ENCODE measurements around the gene KY.

The KY gene

GRCh38 chr3:134618478-134619300 is 32.1 kb downstream of the KY start:
- DNase-seq, result no peak

- DNase-seq, result no peak
Measured at GRCh38 chr3:134617608-134618477, 33.0 kb downstream of the KY start.

DNA sequence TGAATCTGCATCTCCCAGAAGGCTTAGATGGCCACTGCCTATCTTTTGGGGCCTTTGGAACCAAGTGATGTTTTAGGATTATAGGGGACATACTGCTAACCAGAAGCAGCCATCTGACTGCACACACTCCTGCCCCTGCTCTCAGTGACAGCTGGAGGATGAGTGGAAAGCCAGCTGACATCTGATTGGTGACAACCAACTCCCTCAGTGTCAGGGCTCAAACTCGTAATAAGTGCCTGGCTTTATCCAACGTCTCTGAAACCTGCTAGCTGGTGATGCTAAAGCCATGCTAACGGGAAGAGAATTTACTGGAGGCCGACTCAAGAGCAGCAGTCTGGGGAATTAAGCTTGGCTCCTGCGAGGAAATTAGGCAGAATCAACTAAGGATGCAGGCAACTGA is 35.1 kb downstream of the KY start:
- no peak for DNase-seq

DNA sequence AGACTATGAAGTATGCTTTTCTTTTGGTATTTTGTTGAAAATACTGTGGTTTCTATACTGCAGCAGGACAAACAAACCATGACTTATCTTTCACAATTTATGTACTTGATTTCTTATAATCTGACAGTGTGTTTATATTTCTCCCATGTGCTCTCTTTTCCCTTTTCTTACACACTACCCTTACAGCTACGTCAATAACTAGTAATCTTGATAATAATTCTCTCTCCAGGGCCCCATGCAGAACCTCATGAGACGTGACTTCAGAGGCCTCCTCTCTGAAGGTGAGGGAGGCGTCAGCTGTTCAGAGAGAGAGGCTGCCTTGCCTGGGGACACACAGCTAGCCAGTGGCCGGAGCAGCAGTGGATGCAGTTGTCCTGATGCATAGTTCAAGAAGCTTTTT is 35.9 kb downstream of the KY start:
- no peak for DNase-seq

- DNase-seq, result no peak
Measured at GRCh38 chr3:134613006-134613520, 37.8 kb downstream of the KY start.

DNA sequence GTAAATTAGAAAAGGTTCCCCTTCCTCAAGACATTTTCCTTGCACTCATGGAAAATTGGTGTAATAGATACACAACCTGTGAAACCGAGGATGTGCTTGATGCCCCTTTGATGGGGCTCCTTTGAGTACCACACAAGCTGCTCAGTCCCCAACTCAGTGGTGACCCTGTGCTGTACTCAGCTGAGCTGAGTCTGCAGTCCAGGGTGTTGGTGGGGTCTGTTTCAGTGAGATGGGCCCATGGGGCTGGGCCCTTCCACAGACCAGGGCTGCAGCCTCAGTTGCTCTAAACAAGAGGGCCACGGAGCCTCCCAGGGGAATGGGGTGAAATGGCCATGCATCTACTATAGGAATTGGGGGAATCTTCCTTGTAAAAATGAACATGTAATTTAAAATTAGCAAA is 39.3 kb downstream of the KY start:
- DNase-seq, result no peak

DNA sequence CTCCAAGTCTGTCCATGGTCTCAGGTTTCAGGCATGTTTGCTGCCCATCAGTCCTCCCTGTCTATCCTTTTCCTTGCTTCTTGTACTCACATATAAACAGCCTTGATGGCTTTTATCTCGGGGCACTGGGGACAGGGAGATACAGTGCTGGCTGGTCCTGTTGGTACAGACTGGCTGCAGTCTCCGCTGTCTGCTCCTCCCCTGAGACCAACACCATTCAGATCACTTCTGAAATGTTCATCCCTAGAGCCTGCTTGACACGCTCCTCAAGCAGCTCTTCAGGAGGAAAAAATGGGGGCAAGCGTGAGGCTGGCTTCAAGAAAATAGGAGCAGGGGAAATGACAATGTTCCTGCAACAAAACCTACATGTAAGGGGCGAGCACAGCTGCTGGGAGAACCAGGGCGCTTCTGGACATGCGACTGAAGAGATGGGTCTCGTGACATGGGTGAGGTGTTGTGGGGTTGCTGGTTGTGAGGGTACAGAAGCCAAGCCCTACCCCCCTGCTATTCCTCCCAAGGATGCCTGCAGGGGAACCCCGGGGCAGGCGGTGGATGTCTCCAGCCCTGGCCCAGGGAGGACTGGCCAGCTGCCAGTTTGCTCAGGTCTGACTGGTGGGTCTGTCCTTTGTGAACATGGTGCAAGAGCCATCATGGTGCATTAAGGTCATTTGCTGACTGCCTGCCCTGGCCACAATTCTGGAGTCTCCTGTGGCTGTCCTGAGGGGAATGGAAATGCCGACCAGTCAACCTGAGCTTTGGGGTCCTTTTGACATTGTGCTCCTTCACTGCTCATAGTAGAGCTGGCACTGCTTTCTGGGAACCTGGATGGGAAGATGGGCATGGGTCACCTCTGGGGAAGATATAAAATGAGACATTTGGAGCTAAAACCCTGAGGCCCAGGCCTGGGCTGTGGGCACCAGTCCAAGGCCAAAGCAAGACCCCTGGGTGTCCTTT is 40.1 kb downstream of the KY start:
- no peak for DNase-seq

DNA sequence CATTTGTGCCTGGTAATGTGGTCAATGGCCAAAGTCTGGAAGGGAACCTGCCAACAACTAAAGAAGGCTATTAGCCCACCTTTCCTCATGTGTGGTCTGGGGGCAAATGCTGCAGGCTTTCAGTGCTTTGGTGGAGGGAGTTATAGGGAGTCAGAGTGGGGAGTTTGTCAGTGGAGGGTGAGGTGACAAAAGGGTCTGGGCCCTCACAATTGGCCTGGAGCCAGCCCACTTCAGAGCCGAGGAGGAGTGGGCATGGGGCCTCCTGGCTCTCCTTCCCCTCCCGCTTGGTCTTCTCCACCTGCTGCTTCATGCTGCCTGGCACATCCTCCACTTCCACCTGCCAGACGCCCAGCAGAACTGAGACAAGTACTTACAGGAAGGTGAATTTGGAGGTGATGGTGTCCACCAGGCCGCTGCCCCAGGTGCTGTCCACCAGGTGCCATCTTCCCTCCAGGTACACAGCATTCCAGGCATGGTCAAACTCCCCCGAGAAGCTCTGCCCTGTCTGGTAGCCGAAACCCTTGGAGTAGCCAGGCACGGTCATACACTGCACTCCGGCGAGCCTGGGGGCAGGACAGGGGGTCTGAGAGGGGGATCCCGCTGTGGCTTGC is 40.9 kb downstream of the KY start:
- DNase-seq, result no peak

DNA sequence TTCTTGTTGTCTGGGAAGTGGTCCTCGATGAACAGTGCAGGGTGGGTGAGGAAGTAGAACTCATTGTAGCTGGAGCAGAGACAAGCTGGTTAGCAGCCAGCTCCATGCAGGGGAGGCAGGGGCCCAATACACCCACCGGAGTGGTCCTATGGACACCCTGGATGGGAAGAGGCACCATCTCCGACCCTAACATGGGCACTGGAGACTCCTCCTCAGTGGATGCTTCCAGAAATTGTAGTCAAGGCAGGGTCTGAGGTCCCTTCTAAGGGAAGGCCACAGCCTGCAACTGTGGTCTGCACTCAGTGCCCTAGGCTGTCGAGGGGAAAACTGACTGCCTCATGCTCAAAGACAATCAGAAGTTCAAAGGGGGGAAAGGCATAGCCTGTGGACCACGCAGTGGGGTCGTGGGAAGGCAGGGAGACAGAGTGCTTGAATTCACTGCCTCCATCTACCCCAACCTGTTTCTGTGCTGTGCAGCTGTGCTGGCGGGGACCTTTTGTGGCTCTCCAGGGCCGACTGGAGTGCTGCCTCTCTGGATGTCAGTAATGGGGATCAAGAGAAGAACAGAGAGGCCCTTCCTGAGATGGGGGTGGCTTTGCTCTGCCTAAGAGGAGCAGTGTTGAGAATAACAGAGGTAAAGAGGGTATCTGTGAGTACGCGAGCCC is 41.9 kb downstream of the KY start:
- no peak for DNase-seq

- DNase-seq, result no peak
Measured at GRCh38 chr3:134608023-134608770, 42.6 kb downstream of the KY start.

GRCh38 chr3:134607054-134608022 is 43.5 kb downstream of the KY start:
- DNase-seq, result no peak

DNA sequence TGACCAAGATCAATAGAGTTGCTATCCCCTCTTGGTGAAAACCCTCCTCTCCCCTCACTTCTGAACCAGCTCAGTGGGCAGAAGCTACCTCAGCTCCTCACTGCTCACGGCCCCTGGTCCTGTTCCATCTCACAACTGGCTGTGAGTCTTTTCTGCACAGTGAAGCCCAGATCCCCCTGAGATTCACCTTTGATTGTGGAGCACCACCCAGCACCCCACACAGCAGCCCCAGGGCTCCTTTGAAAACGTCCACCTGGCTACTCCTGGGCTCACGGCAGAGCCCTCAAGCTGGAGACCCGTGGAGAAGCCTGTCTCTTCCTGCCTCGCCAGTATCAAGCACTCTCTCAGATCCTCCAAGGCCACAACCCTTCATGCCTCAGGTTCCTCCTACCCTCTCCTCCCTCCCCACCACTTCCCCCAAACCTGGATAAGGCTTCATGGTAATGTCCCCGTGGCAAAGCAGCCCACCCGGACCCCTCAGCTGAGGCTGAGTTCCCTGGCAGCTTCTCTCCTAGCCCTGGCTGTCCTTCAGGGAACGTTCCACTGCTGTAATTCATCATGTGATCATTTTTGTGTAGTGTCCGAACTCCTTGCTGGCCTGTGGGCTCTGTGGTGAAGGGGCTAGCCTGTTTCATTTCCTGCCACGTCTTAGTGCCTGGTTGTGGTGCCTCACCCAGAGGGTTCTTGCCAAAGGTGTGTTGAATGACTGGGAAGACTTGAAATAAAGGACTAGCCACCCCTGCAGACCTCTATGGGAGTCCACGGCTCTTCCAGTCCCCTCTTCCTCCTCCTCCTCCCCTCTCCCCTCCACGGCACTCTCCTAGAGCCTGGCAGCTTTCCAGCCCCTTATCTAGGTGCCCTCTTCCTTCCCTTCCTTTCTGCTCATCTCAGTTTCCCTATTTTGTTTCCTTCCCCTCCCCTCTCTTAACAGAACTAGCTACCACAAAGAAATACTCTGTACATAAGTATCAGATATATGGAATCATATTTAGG is 44.5 kb downstream of the KY start:
- no peak for DNase-seq

DNA sequence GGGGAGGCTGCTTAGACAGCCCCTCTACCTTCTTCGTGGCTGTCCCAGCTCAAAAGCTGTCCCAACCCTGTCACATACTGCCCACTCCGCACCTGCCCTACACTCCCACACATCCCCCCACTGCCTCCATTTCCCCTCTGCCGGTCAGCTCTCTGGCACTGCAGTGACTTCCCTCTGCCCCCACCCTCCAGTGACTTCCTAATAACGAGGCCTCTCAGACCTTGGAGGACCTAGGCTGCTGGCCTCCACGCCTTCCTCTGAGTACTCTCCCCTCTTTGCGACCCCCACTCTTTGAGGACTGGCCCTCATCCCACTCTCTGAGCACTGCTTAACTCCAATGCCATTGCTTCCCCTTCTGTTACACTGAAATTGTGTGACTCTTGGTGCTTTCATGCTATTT is 45.3 kb downstream of the KY start:
- DNase-seq, result peak in 1 of 2 donors; percentile 31

- DNase-seq, result no peak
Measured at GRCh38 chr3:134603956-134604355, 46.9 kb downstream of the KY start.

GRCh38 chr3:134603480-134603879 is 47.3 kb downstream of the KY start:
- no peak for DNase-seq

GRCh38 chr3:134602440-134602814 is 48.4 kb downstream of the KY start:
- no peak for DNase-seq

- no peak for DNase-seq
Measured at GRCh38 chr3:134601539-134602439, 49.0 kb downstream of the KY start.
